K562 (cell line): ENCODE measurements around the gene SOX15. TPM values are rescaled to one million over a fixed set of nuclear protein-coding genes. Genes with fewer than 3 reads are reported as not detected.

Experiments used
- CREB1 ChIP-seq, 2 experiments: sonication (generic) in 1 of 2; formaldehyde crosslinking in 1 of 2; IDR thresholded peaks; 2 replicates each; pipeline versions ENCODE4 v1.6.1 to v1.8.0; 2012 to 2022; ENCODE audit warnings: inconsistent platforms in 1 of 2, mild to moderate bottlenecking in 1 of 2, missing genetic modification reagents in 1 of 2, moderate library complexity in 1 of 2
- E2F3 ChIP-seq: fragments of 250-450 bp; sonication (Bioruptor Pico); IDR thresholded peaks from 2 replicates; pipeline ENCODE4 v1.4.0; 2020; ENCODE audit warnings: mild to moderate bottlenecking
- FOSL1 ChIP-seq: fragments of 200-800 bp; sonication (Bioruptor generic); conservative IDR thresholded peaks from 2 replicates; pipeline ENCODE4 v1.6.1; 2016; ENCODE audit warnings: missing genetic modification characterization, missing compliant biosample characterization
- HDGF ChIP-seq: fragments of 450-650 bp; IDR thresholded peaks from 2 replicates; pipeline ENCODE4 v1.6.1; 2016
- HNRNPL ChIP-seq: fragments of 200-400 bp; formaldehyde crosslinking; IDR thresholded peaks from 2 replicates; pipeline ENCODE4 v1.6.1; 2017; ENCODE audit warnings: low read depth, mild to moderate bottlenecking, low read length
- IFI16 ChIP-seq: fragments of 250-450 bp; sonication (Bioruptor Pico); IDR thresholded peaks from 2 replicates; pipeline ENCODE4 v2.1.2; 2022; ENCODE audit warnings: mild to moderate bottlenecking, inconsistent platforms
- JUND ChIP-seq, 2 experiments: IDR thresholded peaks; 2 replicates in 1 of 2; 3 replicates in 1 of 2; pipeline ENCODE4 v1.6.1; 2011; ENCODE audit warnings: borderline replicate concordance in 2 of 2, low read depth in 2 of 2, low read length in 2 of 2, improper control_type of control experiment in 1 of 2, missing biosample characterization in 1 of 2, missing genetic modification characterization in 1 of 2, missing genetic modification reagents in 1 of 2
- KLF16 ChIP-seq: IDR thresholded peaks from 2 replicates; pipeline ENCODE4 v1.6.1; 2016; ENCODE audit warnings: antibody characterized with exemption
- MCM5 ChIP-seq: fragments of 450-650 bp; IDR thresholded peaks from 2 replicates; pipeline ENCODE4 v1.6.1; 2016; ENCODE audit warnings: low read depth
- PCBP1 ChIP-seq: fragments of 200-400 bp; formaldehyde crosslinking; IDR thresholded peaks from 2 replicates; pipeline ENCODE4 v1.6.1; 2018; ENCODE audit warnings: mild to moderate bottlenecking, low read depth, low read length; ENCODE audit not compliant: poor library complexity, severe bottlenecking
- PHB2 ChIP-seq: fragments of 450-650 bp; IDR thresholded peaks from 2 replicates; pipeline ENCODE4 v1.6.1; 2017; ENCODE audit warnings: low read depth
- RBM15 ChIP-seq: fragments of 200-400 bp; formaldehyde crosslinking; IDR thresholded peaks from 2 replicates; pipeline ENCODE4 v1.6.1; 2018; ENCODE audit warnings: mild to moderate bottlenecking, low read length, moderate library complexity; ENCODE audit not compliant: insufficient read depth
- SMAD2 ChIP-seq: fragments of 150-350 bp; IDR thresholded peaks from 2 replicates; pipeline ENCODE4 v1.6.1; 2014; ENCODE audit warnings: low read depth, mild to moderate bottlenecking, low read length
- SMAD3 ChIP-seq: fragments of 450-650 bp; formaldehyde crosslinking; conservative IDR thresholded peaks from 2 replicates; pipeline ENCODE4 v1.4.0; 2020; ENCODE audit warnings: mild to moderate bottlenecking
- XRCC3 ChIP-seq: fragments of 450-650 bp; IDR thresholded peaks from 2 replicates; pipeline ENCODE4 v1.6.1; 2017; ENCODE audit warnings: mild to moderate bottlenecking, moderate library complexity
- ZNF133 ChIP-seq: fragments of 250-450 bp; sonication (Bioruptor Pico); IDR thresholded peaks from 2 replicates; pipeline ENCODE4 v1.4.0; 2020; ENCODE audit warnings: mild to moderate bottlenecking
- ZNF253 ChIP-seq: fragments of 250-450 bp; sonication (Bioruptor Pico); conservative IDR thresholded peaks from 2 replicates; pipeline ENCODE4 v1.6.1; 2021; ENCODE audit warnings: mild to moderate bottlenecking
- ZNF75A ChIP-seq: fragments of 450-650 bp; formaldehyde crosslinking; IDR thresholded peaks from 2 replicates; pipeline ENCODE4 v1.4.0; 2020; ENCODE audit warnings: mild to moderate bottlenecking
- polyA plus RNA-seq, 8 experiments: library from polyadenylated mRNA; depleted of rRNA in 4 of 8; stranded (reverse) in 5 of 8; unstranded in 3 of 8; fragments of >200 nt; fragmentation: Nextera tagmentation in 2 of 8; fragmentation: Illumina TruSeq in 1 of 8; extraction: Ambion mirVana in 2 of 8; extraction: Trizol in 1 of 8; gene quantifications; 2 replicates each; pipeline versions ENCODE4 v1.2.1 to v1.2.3, GENCODE V29; 2011 to 2014; ENCODE audit warnings: inconsistent platforms in 1 of 8, missing spikeins in 1 of 8
- total RNA-seq, 7 experiments: library from RNA; depleted of rRNA in 6 of 7; stranded (reverse); fragments of >200 nt in 6 of 7; fragmentation: Illumina TruSeq in 2 of 7; extraction: Trizol in 2 of 7; gene quantifications; 2 replicates each; pipeline versions ENCODE4 v1.2.1 to v1.2.3, GENCODE V29; 2011 to 2021; ENCODE audit warnings: low replicate concordance in 1 of 7
- TF ChIP-seq, protein P1 (sequence below): fragments of 200-800 bp; sonication (Bioruptor generic); IDR thresholded peaks from 2 replicates; pipeline ENCODE4 v1.6.1; 2017; ENCODE audit warnings: missing genetic modification characterization, missing compliant biosample characterization
- TF ChIP-seq, protein P2 (sequence below): fragments of 450-650 bp; IDR thresholded peaks from 2 replicates; pipeline ENCODE4 v1.6.1; 2018; ENCODE audit not compliant: partially characterized antibody
- TF ChIP-seq, protein P3 (sequence below): fragments of 450-650 bp; IDR thresholded peaks from 2 replicates; pipeline ENCODE4 v1.6.1; 2016

Gene SOX15
- total and polyA plus RNA-seq, 9 of the 15 experiments (the other 6 are each of a cell fraction or from before 2014, with no cell fraction given) = 0.07 to 0.33 (median 0.19) TPM; not detected in 5

DNA sequence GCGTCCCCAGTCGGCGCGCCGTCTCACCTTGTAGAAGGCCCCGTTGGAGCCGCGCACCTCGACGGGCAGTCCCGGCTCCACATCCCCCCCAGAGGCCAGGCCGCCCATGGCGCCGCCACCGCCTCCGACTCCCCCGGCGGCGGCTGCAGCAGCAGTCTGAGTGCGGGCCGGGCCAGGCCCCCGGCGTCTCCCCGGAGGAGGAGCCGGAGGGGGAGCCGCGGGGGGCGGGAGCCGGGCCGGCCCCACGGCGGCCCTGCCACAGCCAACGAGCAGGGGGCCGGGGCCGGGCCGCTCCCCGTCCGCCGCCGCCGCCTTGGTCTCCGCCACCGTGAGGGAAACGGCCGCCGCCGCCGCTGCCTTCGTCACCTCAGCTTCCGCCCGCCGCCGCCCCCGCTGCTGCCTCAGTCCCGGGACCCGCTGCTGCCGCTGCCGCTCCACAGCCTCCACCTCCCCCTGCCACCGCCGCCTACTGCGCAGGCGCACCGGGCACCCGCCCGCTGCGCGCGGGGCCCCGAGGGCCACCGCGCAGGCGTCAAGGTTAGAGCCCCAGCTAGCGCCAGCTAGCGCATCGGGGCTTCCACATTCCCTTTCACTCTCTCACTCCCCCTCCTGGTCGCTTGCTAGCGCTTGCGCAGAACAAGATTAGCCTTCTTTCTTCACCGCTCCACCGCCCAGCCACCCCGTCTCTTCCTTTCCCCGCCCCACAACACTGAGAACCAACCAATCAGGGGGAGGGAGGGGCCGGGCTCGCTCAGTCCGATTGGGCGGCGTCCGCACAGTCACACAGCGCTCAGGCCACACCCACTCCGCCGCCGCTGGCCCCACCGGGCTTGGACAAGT is 24.8 kb upstream of the SOX15 start, which contains the start of gene FXR2 (continued):
- TF ChIP-seq ZNF253 (CRISPR knock-in tag) = no peak
- TF ChIP-seq, protein P1, sequence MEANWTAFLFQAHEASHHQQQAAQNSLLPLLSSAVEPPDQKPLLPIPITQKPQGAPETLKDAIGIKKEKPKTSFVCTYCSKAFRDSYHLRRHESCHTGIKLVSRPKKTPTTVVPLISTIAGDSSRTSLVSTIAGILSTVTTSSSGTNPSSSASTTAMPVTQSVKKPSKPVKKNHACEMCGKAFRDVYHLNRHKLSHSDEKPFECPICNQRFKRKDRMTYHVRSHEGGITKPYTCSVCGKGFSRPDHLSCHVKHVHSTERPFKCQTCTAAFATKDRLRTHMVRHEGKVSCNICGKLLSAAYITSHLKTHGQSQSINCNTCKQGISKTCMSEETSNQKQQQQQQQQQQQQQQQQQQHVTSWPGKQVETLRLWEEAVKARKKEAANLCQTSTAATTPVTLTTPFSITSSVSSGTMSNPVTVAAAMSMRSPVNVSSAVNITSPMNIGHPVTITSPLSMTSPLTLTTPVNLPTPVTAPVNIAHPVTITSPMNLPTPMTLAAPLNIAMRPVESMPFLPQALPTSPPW = peak; percentile 85
- TF ChIP-seq KLF16 = 0 out of 2 replicates have a peak, but pooled peaks have one; percentile 37
- TF ChIP-seq, protein P2, sequence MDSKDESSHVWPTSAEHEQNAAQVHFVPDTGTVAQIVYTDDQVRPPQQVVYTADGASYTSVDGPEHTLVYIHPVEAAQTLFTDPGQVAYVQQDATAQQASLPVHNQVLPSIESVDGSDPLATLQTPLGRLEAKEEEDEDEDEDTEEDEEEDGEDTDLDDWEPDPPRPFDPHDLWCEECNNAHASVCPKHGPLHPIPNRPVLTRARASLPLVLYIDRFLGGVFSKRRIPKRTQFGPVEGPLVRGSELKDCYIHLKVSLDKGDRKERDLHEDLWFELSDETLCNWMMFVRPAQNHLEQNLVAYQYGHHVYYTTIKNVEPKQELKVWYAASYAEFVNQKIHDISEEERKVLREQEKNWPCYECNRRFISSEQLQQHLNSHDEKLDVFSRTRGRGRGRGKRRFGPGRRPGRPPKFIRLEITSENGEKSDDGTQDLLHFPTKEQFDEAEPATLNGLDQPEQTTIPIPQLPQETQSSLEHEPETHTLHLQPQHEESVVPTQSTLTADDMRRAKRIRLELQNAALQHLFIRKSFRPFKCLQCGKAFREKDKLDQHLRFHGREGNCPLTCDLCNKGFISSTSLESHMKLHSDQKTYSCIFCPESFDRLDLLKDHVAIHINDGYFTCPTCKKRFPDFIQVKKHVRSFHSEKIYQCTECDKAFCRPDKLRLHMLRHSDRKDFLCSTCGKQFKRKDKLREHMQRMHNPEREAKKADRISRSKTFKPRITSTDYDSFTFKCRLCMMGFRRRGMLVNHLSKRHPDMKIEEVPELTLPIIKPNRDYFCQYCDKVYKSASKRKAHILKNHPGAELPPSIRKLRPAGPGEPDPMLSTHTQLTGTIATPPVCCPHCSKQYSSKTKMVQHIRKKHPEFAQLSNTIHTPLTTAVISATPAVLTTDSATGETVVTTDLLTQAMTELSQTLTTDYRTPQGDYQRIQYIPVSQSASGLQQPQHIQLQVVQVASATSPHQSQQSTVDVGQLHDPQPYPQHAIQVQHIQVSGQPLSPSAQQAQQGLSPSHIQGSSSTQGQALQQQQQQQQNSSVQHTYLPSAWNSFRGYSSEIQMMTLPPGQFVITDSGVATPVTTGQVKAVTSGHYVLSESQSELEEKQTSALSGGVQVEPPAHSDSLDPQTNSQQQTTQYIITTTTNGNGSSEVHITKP = no peak
- peak; percentile 56; the same call in 1 of the 2 replicates for TF ChIP-seq HDGF
- TF ChIP-seq PCBP1 = no peak
- no peak for TF ChIP-seq E2F3
- TF ChIP-seq SMAD3 (CRISPR knock-in tag) = no peak
- no peak for TF ChIP-seq IFI16 (CRISPR knock-in tag)
- TF ChIP-seq PHB2 = no peak
- no peak for TF ChIP-seq ZNF133 (CRISPR knock-in tag)
- TF ChIP-seq MCM5 = no peak
- TF ChIP-seq SMAD2 = no peak
- no peak for TF ChIP-seq RBM15
- TF ChIP-seq ZNF75A (CRISPR knock-in tag) = no peak
- TF ChIP-seq FOSL1 (tag) = no peak
- no peak for TF ChIP-seq XRCC3
- 0 out of 2 replicates have a peak, but pooled peaks have one; percentile 23 for TF ChIP-seq CREB1 (IDR thresholded peaks at IDR 0.05)
- TF ChIP-seq CREB1 (CRISPR knock-in tag; IDR thresholded peaks at IDR 0.05) = peak; percentile 68; the same call in 1 of the 2 replicates
- TF ChIP-seq HNRNPL = no peak
- TF ChIP-seq, protein P3, sequence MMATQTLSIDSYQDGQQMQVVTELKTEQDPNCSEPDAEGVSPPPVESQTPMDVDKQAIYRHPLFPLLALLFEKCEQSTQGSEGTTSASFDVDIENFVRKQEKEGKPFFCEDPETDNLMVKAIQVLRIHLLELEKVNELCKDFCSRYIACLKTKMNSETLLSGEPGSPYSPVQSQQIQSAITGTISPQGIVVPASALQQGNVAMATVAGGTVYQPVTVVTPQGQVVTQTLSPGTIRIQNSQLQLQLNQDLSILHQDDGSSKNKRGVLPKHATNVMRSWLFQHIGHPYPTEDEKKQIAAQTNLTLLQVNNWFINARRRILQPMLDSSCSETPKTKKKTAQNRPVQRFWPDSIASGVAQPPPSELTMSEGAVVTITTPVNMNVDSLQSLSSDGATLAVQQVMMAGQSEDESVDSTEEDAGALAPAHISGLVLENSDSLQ = peak; percentile 64
- 0 out of 2 replicates have a peak, but pooled peaks have one; percentile 28 for TF ChIP-seq JUND (IDR thresholded peaks at IDR 0.05; ENCODE audit: borderline replicate concordance, low read depth, low read length)
- TF ChIP-seq JUND (tag; IDR thresholded peaks at IDR 0.05; ENCODE audit: borderline replicate concordance, low read depth, low read length) = no peak
